ENCODE measurements around the gene REPS1. TPM values are rescaled to one million over a fixed set of nuclear protein-coding genes. Genes with fewer than 3 reads are reported as not detected.

REPS1 gene
- total and polyA plus RNA-seq, 2 of the 13 experiments (the other 11 are each of a cell fraction or from before 2014, with no cell fraction given), result 36.4 to 38.3 TPM

GRCh38 chr6:138996524-138996923 is 8.5 kb upstream of the REPS1 start:
- H3K4me3 ChIP-seq (replicated peaks in 1 of 3; ENCODE audit: insufficient read depth in 1 of 3, low read depth in 2 of 3, low read length in 3 of 3), result no peak overlapping the region
- FAIRE-seq (no peak), ATAC-seq (no peak), DNase-seq (ENCODE audit: low spot score) (no peak)
- in situ Hi-C loops (cut with HindIII; ENCODE audit: extremely low pct_ligation_motif_present, low pct_unique_long_range_greater_than_20kb) (no loop called here), intact Hi-C loops (cut with micrococcal nuclease; ENCODE audit: unreplicated experiment) (no loop called here)
- no peak overlapping the region for H3K9ac ChIP-seq (ENCODE audit: insufficient read depth, low read depth, low read length)
- H3K27ac ChIP-seq (ENCODE audit: extremely low read length, insufficient read depth, low read length), result no peak overlapping the region
- no peak overlapping the region for H2AFZ ChIP-seq (ENCODE audit: low read length)
- no peak overlapping the region for H3K4me2 ChIP-seq (ENCODE audit: low read depth, low read length)
- no peaks in the 10 kb centered on the region for H3K36me3 ChIP-seq (replicated peaks in 1 of 2; ENCODE audit: control insufficient read depth in 1 of 2, insufficient read depth in 2 of 2, low read length in 2 of 2)
- no peaks in the 10 kb centered on the region for H3K79me2 ChIP-seq (ENCODE audit: insufficient read depth, low read length)
- WGBS (ENCODE audit: low lambda C conversion rate), result 11% methylated on average over 3 of the region's 3 CpGs
- no TSS peak for BruUV-seq (replicated peaks)
- no peaks in the 10 kb centered on the region for H3K9me3 ChIP-seq (ENCODE audit: low read length)
- H3K27me3 ChIP-seq (ENCODE audit: control insufficient read depth in 1 of 2, insufficient read depth in 2 of 2, low read length in 2 of 2), result no peaks in the 10 kb centered on the region
- CTCF ChIA-PET (ENCODE audit: low intra/inter-chr PET ratio, low total read pairs), result no interaction called here
- peaks cover 49% of the 10 kb centered on the region for H3K4me1 ChIP-seq (ENCODE audit: insufficient read depth, low read length)
- POLR2A ChIA-PET, result no interaction called here
- H4K20me1 ChIP-seq (ENCODE audit: insufficient read depth, low read length), result no peaks in the 10 kb centered on the region
- no peak for TF ChIP-seq ZNF34 (CRISPR knock-in tag; IDR thresholded peaks at IDR 0.05; ENCODE audit: borderline replicate concordance)
- no peak for TF ChIP-seq ZBTB10 (CRISPR knock-in tag; IDR thresholded peaks at IDR 0.05; ENCODE audit: borderline replicate concordance)
- TF ChIP-seq CENPX (CRISPR knock-in tag; IDR thresholded peaks at IDR 0.05), result no peak
- no peak for TF ChIP-seq NCOA2 (CRISPR knock-in tag; IDR thresholded peaks at IDR 0.05)
- no peak for TF ChIP-seq SRSF4 (IDR thresholded peaks at IDR 0.05; ENCODE audit: low read depth, low read length, poor library complexity, severe bottlenecking)
- no peak for TF ChIP-seq IRF9 (CRISPR knock-in tag; IDR thresholded peaks at IDR 0.05; ENCODE audit: borderline replicate concordance)
- no peak for TF ChIP-seq TFE3 (CRISPR knock-in tag; IDR thresholded peaks at IDR 0.05)
- TF ChIP-seq ZBTB38 (CRISPR knock-in tag; IDR thresholded peaks at IDR 0.05), result no peak
- TF ChIP-seq CSRNP1 (CRISPR knock-in tag; IDR thresholded peaks at IDR 0.05), result no peak
- no peak for TF ChIP-seq ZNF678 (CRISPR knock-in tag; IDR thresholded peaks at IDR 0.05)
- no peak for TF ChIP-seq TAF1 (CRISPR knock-in tag; IDR thresholded peaks at IDR 0.05)
- no peak for TF ChIP-seq ZNF761 (CRISPR knock-in tag; conservative IDR thresholded peaks at IDR 0.05)
- TF ChIP-seq MAFK (conservative IDR thresholded peaks at IDR 0.05 in 1 of 2, IDR thresholded peaks at IDR 0.05 in 1 of 2; ENCODE audit: low read length in 2 of 2), result no peak
